A549 (cell line): ENCODE data around the gene DIPK1B.

ENCODE experiments used
- CEBPB ChIP-seq, 2 experiments: fragments of >200 bp in 1 of 2; sonication (Bioruptor Twin) in 1 of 2; formaldehyde crosslinking in 1 of 2; IDR thresholded peaks; 2 replicates each; pipeline ENCODE4 v1.6.1; 2012 to 2016
- CHD2 ChIP-seq: fragments of 150-350 bp; IDR thresholded peaks from 2 replicates; pipeline ENCODE4 v1.6.1; 2014; ENCODE audit warnings: low read length; ENCODE audit not compliant: partially characterized antibody
- EHF ChIP-seq: fragments of 250-450 bp; sonication (Bioruptor Pico); IDR thresholded peaks from 2 replicates; pipeline ENCODE4 v1.5.0; 2020; ENCODE audit warnings: mild to moderate bottlenecking
- ELK1 ChIP-seq: fragments of 150-350 bp; IDR thresholded peaks from 2 replicates; pipeline ENCODE4 v1.6.1; 2014; ENCODE audit warnings: low read depth, mild to moderate bottlenecking, low read length
- EP300 ChIP-seq, 2 experiments: fragments of >200 bp; sonication (Bioruptor Twin); formaldehyde crosslinking; IDR thresholded peaks; 2 replicates in 1 of 2; 3 replicates in 1 of 2; pipeline ENCODE4 v1.6.1; 2016 to 2017
- MAX ChIP-seq: IDR thresholded peaks from 2 replicates; pipeline ENCODE4 v1.6.1; 2012
- PBX3 ChIP-seq: IDR thresholded peaks from 2 replicates; pipeline ENCODE4 v1.6.1; 2012
- POLR2A ChIP-seq: IDR thresholded peaks from 2 replicates; pipeline ENCODE4 v1.6.1; 2012; ENCODE audit warnings: mild to moderate bottlenecking, low read length
- RAD21 ChIP-seq, 2 experiments: fragments of >200 bp in 1 of 2; sonication (Bioruptor Twin) in 1 of 2; formaldehyde crosslinking in 1 of 2; IDR thresholded peaks in 1 of 2; conservative IDR thresholded peaks in 1 of 2; 2 replicates in 1 of 2; 3 replicates in 1 of 2; pipeline ENCODE4 v1.6.1; 2012 to 2018; ENCODE audit warnings: inconsistent platforms in 1 of 2
- ZC3H11A ChIP-seq: fragments of 450-650 bp; IDR thresholded peaks from 2 replicates; pipeline ENCODE4 v1.6.1; 2014; ENCODE audit warnings: antibody characterized with exemption, mild to moderate bottlenecking
- TF ChIP-seq, protein P1 (sequence below): fragments of >200 bp; sonication (Bioruptor Twin); formaldehyde crosslinking; IDR thresholded peaks from 3 replicates; pipeline ENCODE4 v1.5.1; 2016
- TF ChIP-seq, protein P2 (sequence below): fragments of 250-450 bp; sonication (Bioruptor Pico); IDR thresholded peaks from 2 replicates; pipeline ENCODE4 v1.5.0; 2021; ENCODE audit warnings: mild to moderate bottlenecking, moderate library complexity, borderline replicate concordance
- TF ChIP-seq, protein P3 (sequence below): fragments of 450-650 bp; IDR thresholded peaks from 2 replicates; pipeline ENCODE4 v1.6.1; 2014; ENCODE audit warnings: antibody characterized with exemption

DNA sequence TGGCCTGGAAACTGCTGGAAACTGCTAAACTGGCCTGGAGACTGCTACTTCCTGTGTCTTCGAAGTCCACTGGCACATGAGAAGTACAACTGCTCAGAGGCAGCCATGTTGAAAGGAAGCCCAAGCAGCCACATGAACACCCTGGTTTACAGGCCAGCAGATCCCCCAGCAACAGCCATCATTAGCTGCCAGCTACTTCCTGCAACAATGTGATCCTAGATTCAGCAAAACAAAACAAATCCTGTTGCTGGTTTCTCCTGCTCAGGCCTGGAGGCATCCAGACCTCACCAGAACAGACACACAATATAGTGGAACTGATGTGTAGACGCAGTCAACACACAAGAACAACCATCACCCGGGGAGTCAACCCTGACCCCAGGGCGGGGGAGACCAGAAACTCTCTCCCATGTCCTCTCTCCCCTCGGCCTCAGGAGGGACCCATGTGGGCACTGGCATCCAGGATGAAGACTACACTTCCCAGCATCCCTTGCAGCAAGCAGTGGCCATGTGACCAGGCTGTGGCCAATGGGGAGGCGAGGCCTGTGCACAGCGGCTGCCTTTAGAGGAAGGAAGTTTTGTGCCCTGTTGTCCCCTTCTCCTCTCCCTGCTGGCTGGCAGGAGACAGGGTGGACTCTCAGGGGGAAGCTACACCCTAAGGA is 61.1 kb downstream of the DIPK1B start:
- TF ChIP-seq, protein P1, sequence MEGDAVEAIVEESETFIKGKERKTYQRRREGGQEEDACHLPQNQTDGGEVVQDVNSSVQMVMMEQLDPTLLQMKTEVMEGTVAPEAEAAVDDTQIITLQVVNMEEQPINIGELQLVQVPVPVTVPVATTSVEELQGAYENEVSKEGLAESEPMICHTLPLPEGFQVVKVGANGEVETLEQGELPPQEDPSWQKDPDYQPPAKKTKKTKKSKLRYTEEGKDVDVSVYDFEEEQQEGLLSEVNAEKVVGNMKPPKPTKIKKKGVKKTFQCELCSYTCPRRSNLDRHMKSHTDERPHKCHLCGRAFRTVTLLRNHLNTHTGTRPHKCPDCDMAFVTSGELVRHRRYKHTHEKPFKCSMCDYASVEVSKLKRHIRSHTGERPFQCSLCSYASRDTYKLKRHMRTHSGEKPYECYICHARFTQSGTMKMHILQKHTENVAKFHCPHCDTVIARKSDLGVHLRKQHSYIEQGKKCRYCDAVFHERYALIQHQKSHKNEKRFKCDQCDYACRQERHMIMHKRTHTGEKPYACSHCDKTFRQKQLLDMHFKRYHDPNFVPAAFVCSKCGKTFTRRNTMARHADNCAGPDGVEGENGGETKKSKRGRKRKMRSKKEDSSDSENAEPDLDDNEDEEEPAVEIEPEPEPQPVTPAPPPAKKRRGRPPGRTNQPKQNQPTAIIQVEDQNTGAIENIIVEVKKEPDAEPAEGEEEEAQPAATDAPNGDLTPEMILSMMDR: no peak
- no peak for TF ChIP-seq ZC3H11A
- TF ChIP-seq, protein P2, sequence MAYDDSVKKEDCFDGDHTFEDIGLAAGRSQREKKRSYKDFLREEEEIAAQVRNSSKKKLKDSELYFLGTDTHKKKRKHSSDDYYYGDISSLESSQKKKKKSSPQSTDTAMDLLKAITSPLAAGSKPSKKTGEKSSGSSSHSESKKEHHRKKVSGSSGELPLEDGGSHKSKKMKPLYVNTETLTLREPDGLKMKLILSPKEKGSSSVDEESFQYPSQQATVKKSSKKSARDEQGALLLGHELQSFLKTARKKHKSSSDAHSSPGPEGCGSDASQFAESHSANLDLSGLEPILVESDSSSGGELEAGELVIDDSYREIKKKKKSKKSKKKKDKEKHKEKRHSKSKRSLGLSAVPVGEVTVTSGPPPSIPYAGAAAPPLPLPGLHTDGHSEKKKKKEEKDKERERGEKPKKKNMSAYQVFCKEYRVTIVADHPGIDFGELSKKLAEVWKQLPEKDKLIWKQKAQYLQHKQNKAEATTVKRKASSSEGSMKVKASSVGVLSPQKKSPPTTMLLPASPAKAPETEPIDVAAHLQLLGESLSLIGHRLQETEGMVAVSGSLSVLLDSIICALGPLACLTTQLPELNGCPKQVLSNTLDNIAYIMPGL (CRISPR knock-in tag): no peak
- TF ChIP-seq EHF (CRISPR knock-in tag): no peak
- no peak for TF ChIP-seq EP300 (IDR thresholded peaks at IDR 0.05)
- TF ChIP-seq RAD21 (conservative IDR thresholded peaks at IDR 0.05 in 1 of 2, IDR thresholded peaks at IDR 0.05 in 1 of 2): no peak
- no peak for TF ChIP-seq ELK1
- TF ChIP-seq POLR2A: no peak
- TF ChIP-seq CHD2: no peak
- TF ChIP-seq PBX3: no peak
- no peak for TF ChIP-seq CEBPB (IDR thresholded peaks at IDR 0.05)
- TF ChIP-seq, protein P3, sequence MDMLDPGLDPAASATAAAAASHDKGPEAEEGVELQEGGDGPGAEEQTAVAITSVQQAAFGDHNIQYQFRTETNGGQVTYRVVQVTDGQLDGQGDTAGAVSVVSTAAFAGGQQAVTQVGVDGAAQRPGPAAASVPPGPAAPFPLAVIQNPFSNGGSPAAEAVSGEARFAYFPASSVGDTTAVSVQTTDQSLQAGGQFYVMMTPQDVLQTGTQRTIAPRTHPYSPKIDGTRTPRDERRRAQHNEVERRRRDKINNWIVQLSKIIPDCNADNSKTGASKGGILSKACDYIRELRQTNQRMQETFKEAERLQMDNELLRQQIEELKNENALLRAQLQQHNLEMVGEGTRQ: peak; percentile 83
- TF ChIP-seq MAX: 0 out of 2 replicates have a peak, but pooled peaks have one; percentile 36
